HEK293T (cell line): ENCODE data around the gene APPBP2.
"Not testable (repeated sequence)": the region's sequence is repeated elsewhere in the genome, so short reads cannot be mapped to it uniquely, and the experiment has no call there.

Experiments
- CTCF ChIA-PET: fragments of 350-600 bp; formaldehyde crosslinking; extraction: SDS; loops from one replicate; lab custom pipeline; 2021; ENCODE audit warnings: antibody characterized with exemption, inconsistent platforms; lab: Yijun Ruan, JAX
- POLR2A ChIA-PET: fragments of 350-600 bp; formaldehyde crosslinking; extraction: SDS; loops from one replicate; lab custom pipeline; 2020; ENCODE audit warnings: antibody characterized with exemption, inconsistent platforms; lab: Yijun Ruan, JAX
- DNase-seq: peaks from one replicate; pipeline ENCODE4 v3.0.0; 2012; ENCODE audit warnings: mixed read lengths; ENCODE audit errors: extremely low spot score
- ARNT ChIP-seq: fragments of 450-650 bp; IDR thresholded peaks from 2 replicates; pipeline ENCODE4 v1.6.1; 2017; ENCODE audit warnings: mild to moderate bottlenecking
- BHLHE40 ChIP-seq: fragments of 450-650 bp; IDR thresholded peaks from 2 replicates; pipeline ENCODE4 v1.6.1; 2016; ENCODE audit warnings: mild to moderate bottlenecking, moderate library complexity, borderline replicate concordance
- CTBP1 ChIP-seq: fragments of 450-650 bp; IDR thresholded peaks from 2 replicates; pipeline ENCODE4 v1.6.1; 2016; ENCODE audit warnings: borderline replicate concordance
- ELF4 ChIP-seq: fragments of 450-650 bp; IDR thresholded peaks from 2 replicates; pipeline ENCODE4 v1.6.1; 2017; ENCODE audit warnings: antibody characterized with exemption
- FOXA1 ChIP-seq: fragments of 450-650 bp; IDR thresholded peaks from 2 replicates; pipeline ENCODE4 v1.6.1; 2016; ENCODE audit warnings: mild to moderate bottlenecking
- FOXK2 ChIP-seq: fragments of 450-650 bp; IDR thresholded peaks from 2 replicates; pipeline ENCODE4 v1.6.1; 2016; ENCODE audit warnings: mild to moderate bottlenecking
- FOXM1 ChIP-seq: fragments of 450-650 bp; IDR thresholded peaks from 2 replicates; pipeline ENCODE4 v1.6.1; 2017; ENCODE audit warnings: mild to moderate bottlenecking, borderline replicate concordance
- HDGF ChIP-seq: fragments of 450-650 bp; IDR thresholded peaks from 2 replicates; pipeline ENCODE4 v1.6.1; 2017; ENCODE audit warnings: antibody characterized with exemption, borderline replicate concordance
- L3MBTL2 ChIP-seq: fragments of 450-650 bp; conservative IDR thresholded peaks from 2 replicates; pipeline ENCODE4 v1.6.1; 2016; ENCODE audit warnings: mild to moderate bottlenecking
- LEF1 ChIP-seq: fragments of 450-650 bp; IDR thresholded peaks from 2 replicates; pipeline ENCODE4 v1.6.1; 2017; ENCODE audit warnings: mild to moderate bottlenecking, borderline replicate concordance
- NFRKB ChIP-seq: fragments of 450-650 bp; IDR thresholded peaks from 2 replicates; pipeline ENCODE4 v1.6.1; 2016; ENCODE audit warnings: mild to moderate bottlenecking, moderate library complexity
- SP1 ChIP-seq: fragments of 450-650 bp; IDR thresholded peaks from 2 replicates; pipeline ENCODE4 v1.6.1; 2017
- SUZ12 ChIP-seq: fragments of 450-650 bp; IDR thresholded peaks from 2 replicates; pipeline ENCODE4 v1.6.1; 2016; ENCODE audit warnings: mild to moderate bottlenecking
- TARDBP ChIP-seq: fragments of 450-650 bp; IDR thresholded peaks from 2 replicates; pipeline ENCODE4 v1.6.1; 2016
- ZNF384 ChIP-seq: fragments of 450-650 bp; IDR thresholded peaks from 2 replicates; pipeline ENCODE4 v1.6.1; 2016
- TF ChIP-seq, protein P1 (sequence below): fragments of 450-650 bp; IDR thresholded peaks from 2 replicates; pipeline ENCODE4 v1.6.1; 2016

APPBP2 gene

DNA sequence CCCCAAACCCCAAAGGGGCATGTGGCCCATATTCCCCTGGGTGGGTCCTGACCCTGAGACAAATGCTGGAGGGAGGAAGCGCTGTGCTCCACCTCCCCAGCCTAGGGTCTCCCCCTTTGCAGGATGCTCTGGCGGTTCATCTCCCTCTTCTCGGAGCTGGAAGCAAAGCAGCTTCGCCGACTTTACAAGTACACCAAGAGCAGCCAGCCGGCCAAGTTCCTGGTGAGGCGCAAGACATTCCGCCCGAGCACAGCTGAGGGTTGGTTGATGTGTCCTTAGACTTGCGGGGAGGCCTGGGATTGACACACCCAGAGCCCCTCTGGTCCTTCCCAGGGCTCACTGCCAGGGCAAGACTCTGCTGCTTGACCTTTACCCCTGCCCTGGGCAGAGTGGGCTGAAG lies 99.4 kb downstream of the APPBP2 start:
- DNase-seq: no peak
- TF ChIP-seq SP1 (no peak), TARDBP (no peak), ELF4 (no peak), FOXK2 (no peak), NFRKB (no peak), L3MBTL2 (no peak), ARNT (no peak), HDGF (no peak), FOXA1 (no peak), BHLHE40 (no peak), ZNF384 (no peak), FOXM1 (no peak), LEF1 (no peak)
- TF ChIP-seq, protein P1, sequence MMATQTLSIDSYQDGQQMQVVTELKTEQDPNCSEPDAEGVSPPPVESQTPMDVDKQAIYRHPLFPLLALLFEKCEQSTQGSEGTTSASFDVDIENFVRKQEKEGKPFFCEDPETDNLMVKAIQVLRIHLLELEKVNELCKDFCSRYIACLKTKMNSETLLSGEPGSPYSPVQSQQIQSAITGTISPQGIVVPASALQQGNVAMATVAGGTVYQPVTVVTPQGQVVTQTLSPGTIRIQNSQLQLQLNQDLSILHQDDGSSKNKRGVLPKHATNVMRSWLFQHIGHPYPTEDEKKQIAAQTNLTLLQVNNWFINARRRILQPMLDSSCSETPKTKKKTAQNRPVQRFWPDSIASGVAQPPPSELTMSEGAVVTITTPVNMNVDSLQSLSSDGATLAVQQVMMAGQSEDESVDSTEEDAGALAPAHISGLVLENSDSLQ: no peak
- POLR2A ChIA-PET: no interaction called here
- CTCF ChIA-PET: interaction anchor here (0.6 kb wide), 1 partner anchor 339 kb away, joined by 3 read pairs; no protein-coding TSS in a partner anchor

DNA sequence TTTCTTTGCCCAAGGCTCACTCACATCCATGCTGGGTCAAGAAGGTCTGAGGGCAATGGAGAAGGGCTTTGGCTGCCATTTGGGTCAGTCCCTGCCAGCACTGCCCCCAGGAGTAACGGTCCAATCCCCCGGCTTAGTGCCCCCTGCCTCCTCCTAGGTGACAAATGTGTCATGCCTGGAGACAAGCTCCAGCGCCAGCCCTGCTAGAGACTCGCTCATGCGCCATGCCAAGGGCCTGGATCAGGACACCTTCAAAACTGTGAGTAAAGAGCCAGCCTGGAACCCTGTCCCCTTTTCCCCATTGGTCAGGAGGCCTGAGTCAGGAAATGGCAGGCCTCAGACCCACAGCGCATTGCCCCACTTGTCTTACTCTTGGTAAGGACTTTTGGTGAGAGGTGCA lies 100.4 kb downstream of the APPBP2 start:
- DNase-seq: no peak
- TF ChIP-seq ZNF384 (no peak), NFRKB (no peak), FOXK2 (no peak), FOXM1 (no peak), ELF4 (no peak), L3MBTL2 (no peak), ARNT (no peak), SP1 (no peak), FOXA1 (no peak), LEF1 (no peak), BHLHE40 (no peak), HDGF (no peak), CTBP1 (no peak), TARDBP (no peak), SUZ12 (no peak)
- TF ChIP-seq, protein P1: no peak
- POLR2A ChIA-PET: interaction anchor here (2.6 kb wide), 1 partner anchor 33 kb away, joined by 8 read pairs; the partner anchor contains the start of gene USP32
- CTCF ChIA-PET: interaction anchor here (1.5 kb wide), 1 partner anchor 194 kb away, joined by 5 read pairs; no protein-coding TSS in a partner anchor

DNA sequence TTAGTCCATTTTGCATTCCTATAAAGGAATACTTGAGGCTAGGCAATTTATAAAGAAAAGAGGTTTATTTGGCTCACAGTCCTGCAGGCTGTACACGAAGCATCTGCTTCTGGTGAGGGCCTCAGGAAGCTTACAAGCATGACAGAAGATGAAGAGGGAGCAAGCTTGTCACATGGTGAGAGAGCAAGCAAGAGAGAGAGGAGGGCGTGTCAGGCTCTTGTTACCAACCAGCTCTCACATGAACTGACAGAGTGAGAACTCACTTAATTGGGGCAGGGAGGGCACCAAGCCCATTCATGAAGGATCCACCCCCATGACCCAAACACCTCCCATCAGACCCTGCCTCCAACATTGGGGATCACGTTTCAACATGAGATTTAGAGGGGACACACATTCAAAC lies 102.2 kb downstream of the APPBP2 start:
- DNase-seq: no peak
- ChIA-PET CTCF (no interaction called here), POLR2A (interaction anchor here (2.6 kb wide), 1 partner anchor 32 kb away, joined by 8 read pairs; the partner anchor contains the start of gene USP32)
- TF ChIP-seq BHLHE40 (no peak), HDGF (no peak), FOXM1 (no peak), L3MBTL2 (no peak), NFRKB (no peak)
- TF ChIP-seq, protein P1: no peak

DNA sequence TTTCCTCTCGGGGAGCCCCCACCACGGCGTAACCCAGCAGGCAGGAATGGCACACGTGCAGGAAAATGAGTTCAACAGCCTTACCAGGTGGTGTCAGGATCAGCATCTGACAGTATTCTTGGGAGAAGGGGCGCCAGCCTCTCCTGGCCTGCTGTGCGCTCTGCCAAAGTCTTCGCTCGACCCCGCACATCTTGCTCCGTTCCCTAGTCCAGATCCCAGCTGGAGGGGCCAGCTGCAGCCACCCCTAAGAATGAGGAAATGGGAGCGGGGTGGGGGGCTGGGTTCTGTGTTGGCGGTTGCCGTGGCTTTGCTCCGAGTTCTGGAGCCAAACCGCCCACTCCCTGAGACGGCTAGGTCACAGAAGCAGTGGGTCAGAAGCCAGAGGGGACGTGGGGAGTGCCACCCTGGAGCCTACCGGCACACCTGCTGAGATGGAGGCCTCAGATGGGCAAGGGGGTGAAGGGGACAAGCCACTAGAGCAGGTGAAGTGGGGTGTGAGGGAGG lies 103.8 kb downstream of the APPBP2 start, which contains the start of gene CHCT1:
Gene CHCT1 (plus strand): TSS at position 328 of the 504 bp plus-strand sequence. CDS start 104 bp downstream, at position 432.
- POLR2A ChIA-PET: no interaction called here
- no peak for DNase-seq
- TF ChIP-seq ELF4 (no peak), HDGF (no peak), L3MBTL2 (no peak), ZNF384 (no peak), TARDBP (no peak), LEF1 (no peak), FOXA1 (no peak)
- CTCF ChIA-PET: no interaction called here

DNA sequence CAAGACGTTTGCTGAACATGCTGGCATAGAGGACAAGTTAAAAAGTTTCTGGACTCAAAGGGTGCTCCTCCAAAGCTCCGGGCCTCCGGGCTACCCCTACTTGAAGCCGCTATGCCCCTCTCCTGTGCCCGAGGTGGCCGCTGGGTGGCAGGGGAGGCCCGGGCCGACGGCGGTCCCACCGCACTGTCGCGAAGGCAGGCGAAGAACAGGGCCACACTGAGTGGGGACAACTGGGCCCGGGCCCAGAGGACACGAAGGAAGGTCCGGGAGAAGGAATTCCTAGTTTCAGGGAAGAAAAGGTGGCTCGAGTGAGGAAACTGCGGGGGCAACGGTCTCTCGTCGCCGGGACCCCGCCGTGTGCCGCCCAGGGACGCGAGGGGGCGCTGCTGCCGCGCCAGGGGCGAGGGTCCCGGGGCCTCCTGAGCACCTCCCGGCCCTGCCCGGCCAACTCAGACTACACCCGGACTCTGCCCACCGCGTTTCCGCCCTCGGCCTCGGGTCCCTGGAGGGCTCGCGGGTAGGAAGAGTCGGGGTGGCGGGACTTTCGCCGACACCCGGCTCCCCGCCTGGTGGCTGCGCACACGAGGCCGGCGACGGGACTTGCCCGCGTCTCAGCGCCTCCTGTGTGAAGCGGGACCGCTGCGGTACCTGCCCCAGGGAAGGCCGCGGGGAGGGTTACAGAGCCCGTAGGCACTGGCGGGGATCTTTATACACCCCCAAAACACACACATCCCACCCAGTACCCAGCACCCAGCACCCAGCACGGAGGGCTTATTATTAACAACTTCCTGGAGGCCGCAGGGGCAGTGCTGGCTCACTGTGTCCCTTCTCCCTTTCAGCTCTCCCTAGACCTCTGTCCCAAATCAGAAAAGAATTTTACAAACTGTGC lies 104.5 kb downstream of the APPBP2 start:
- TF ChIP-seq TARDBP (no peak), HDGF (no peak), ARNT (no peak), SUZ12 (no peak), NFRKB (no peak), FOXK2 (no peak), BHLHE40 (no peak), ELF4 (no peak), SP1 (no peak)
- TF ChIP-seq, protein P1: no peak
- POLR2A ChIA-PET: no interaction called here
- CTCF ChIA-PET: no interaction called here
- no peak for DNase-seq

DNA sequence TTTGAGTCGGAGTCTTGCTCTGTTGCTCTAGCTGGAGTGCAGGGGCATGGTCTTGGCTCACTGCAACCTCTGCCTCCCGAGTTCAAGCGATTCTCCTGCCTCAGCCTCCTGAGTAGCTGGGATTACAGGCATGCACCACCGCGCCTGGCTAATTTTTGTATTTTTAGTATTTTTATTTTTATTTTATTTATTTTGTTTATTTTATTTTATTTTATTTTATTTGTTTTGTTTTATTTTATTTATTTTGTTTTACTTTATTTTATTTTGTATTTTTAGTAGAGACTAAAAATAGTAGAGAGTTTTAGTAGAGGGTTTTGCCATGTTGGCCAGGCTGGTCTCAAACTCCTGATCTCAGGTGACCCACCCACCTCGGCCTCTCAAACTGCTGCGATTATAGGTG lies 106.2 kb downstream of the APPBP2 start:
- POLR2A ChIA-PET, CTCF ChIA-PET, DNase-seq: not testable (repeated sequence)

DNA sequence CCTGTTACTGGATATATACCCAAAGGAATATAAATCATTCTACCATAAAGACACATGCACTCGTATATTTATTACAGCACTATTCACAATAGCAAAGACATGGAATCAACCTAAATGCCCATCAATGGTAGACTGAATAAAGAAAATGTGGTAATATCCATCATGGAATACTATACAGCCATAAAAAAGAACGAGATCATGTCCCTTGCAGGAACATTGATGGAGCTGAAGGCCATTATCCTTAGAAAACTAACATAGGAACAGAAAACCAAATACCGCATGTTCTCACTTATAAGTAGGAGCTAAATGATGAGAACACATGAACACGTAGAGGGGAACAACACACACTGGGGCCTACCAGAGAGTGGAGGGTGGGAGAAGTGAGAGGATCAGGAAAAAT lies 107.0 kb downstream of the APPBP2 start:
- POLR2A ChIA-PET, DNase-seq, CTCF ChIA-PET: not testable (repeated sequence)
